MM.1S (cell line): ENCODE data around the gene COPG2.

Source experiments
- DNase-seq: peaks from one replicate; pipeline ENCODE4 v3.0.0-alpha.2; 2015
- H2AFZ ChIP-seq: fragments of 300-600 bp; sonication (generic); 2 replicates; pipeline ENCODE4 v1.6.0; 2016; ENCODE audit warnings: antibody characterized with exemption, low read length
- H3F3A ChIP-seq: fragments of 300-600 bp; sonication (generic); 2 replicates; pipeline ENCODE4 v1.6.1; 2016; ENCODE audit warnings: mild to moderate bottlenecking, antibody characterized with exemption, low read length, moderate library complexity, mixed read lengths; ENCODE audit not compliant: insufficient read depth
- H3K27ac ChIP-seq: fragments of 300-600 bp; sonication (generic); 2 replicates; pipeline ENCODE4 v1.5.1; 2016; ENCODE audit warnings: mild to moderate bottlenecking, low read length
- H3K27me3 ChIP-seq: fragments of 300-600 bp; sonication (generic); replicated peaks from 2 replicates; pipeline ENCODE4 v1.6.0; 2016; ENCODE audit warnings: low read length; ENCODE audit not compliant: insufficient read depth
- H3K36me3 ChIP-seq: fragments of 300-600 bp; sonication (generic); replicated peaks from 2 replicates; pipeline ENCODE4 v1.6.1; 2016; ENCODE audit warnings: mild to moderate bottlenecking, low read length, mixed read lengths; ENCODE audit not compliant: insufficient read depth
- H3K4me1 ChIP-seq: fragments of 300-600 bp; sonication (generic); 2 replicates; pipeline ENCODE4 v1.6.1; 2016; ENCODE audit warnings: low read length, mixed read lengths
- H3K4me2 ChIP-seq: fragments of 300-600 bp; sonication (generic); 2 replicates; pipeline ENCODE4 v1.6.0; 2016; ENCODE audit warnings: low read depth, low read length
- H3K4me3 ChIP-seq: fragments of 300-600 bp; sonication (generic); 2 replicates; pipeline ENCODE4 v1.5.1; 2016; ENCODE audit warnings: low read length, mixed read lengths
- H3K79me2 ChIP-seq: fragments of 300-600 bp; sonication (generic); 2 replicates; pipeline ENCODE4 v1.6.1; 2016; ENCODE audit warnings: mixed run types, low read length, mixed read lengths
- H3K9ac ChIP-seq: fragments of 300-600 bp; sonication (generic); 2 replicates; pipeline ENCODE4 v1.6.1; 2016; ENCODE audit warnings: low read length, mixed read lengths
- H3K9me2 ChIP-seq: fragments of 300-600 bp; sonication (generic); replicated peaks from 2 replicates; pipeline ENCODE4 v1.6.1; 2016; ENCODE audit warnings: mild to moderate bottlenecking, low read length, mixed read lengths; ENCODE audit not compliant: insufficient read depth
- H3K9me3 ChIP-seq: fragments of 300-600 bp; sonication (generic); replicated peaks from 2 replicates; pipeline ENCODE4 v1.6.1; 2016; ENCODE audit warnings: mild to moderate bottlenecking, low read length, mixed read lengths; ENCODE audit not compliant: insufficient read depth
- H4K20me1 ChIP-seq: fragments of 300-600 bp; sonication (generic); 2 replicates; pipeline ENCODE4 v1.6.1; 2016; ENCODE audit warnings: mild to moderate bottlenecking, low read length, moderate library complexity, mixed read lengths; ENCODE audit not compliant: insufficient read depth
- EZH2 ChIP-seq: fragments of 300-600 bp; sonication (generic); optimal IDR thresholded peaks from 2 replicates; pipeline ENCODE3; 2017; ENCODE audit warnings: low read depth, mild to moderate bottlenecking, antibody characterized with exemption, low read length, mixed read lengths
- EZH2phosphoT487 ChIP-seq: fragments of 300-600 bp; sonication (generic); IDR thresholded peaks from 2 replicates; pipeline ENCODE4 v1.6.1; 2018; ENCODE audit warnings: antibody characterized with exemption, low read length
- TF ChIP-seq, protein P1 (sequence below): fragments of 300-600 bp; sonication (generic); IDR thresholded peaks from 2 replicates; pipeline ENCODE4 v1.5.1; 2016; ENCODE audit warnings: antibody characterized with exemption, low read length, mixed read lengths

The COPG2 gene

DNA sequence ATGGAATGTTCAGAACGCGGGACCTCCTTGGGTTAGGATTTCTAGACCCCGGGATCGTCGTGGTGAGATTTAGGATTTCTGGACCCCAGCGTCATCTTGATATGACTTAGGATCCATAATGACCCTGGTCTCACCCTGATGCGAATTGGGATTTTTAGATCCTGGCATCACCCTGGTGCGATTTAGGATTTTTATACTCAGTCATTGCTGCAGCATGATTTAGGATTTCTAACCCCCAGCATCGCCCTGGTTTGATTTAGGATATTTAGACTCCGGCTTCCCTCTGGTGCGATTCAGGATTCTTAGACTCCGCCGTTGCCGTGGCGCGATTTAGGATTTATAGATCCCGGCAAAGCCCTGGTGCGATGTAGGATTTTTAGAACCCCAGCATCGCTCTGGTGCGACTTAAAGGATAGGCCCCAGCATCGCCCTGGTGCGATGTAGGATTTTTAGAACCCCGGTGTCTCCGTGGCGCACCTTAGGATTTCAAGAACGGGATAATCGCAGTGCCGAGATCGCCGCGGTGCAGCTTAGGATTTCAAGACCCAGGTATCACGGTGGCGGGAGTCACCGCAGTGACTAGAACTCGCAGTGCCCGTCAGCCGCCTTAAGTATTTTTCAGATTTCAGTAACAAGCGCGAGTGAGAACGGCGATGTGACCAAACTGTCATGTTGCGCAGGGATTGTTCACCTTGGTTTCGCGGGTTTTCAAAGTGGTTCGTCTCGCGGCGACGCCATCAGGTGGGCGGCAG is 175.8 kb downstream of the COPG2 start:
- Histone ChIP-seq H3K9ac (no peak overlapping the region), H3K27ac (no peak overlapping the region), H3K4me3 (no peak overlapping the region), H3K79me2 (no peaks in the 10 kb centered on the region), H3K36me3 (no peaks in the 10 kb centered on the region), H3K27me3 (peaks cover 11% of the 10 kb centered on the region), H3K9me2 (no peaks in the 10 kb centered on the region), H3F3A (no peaks in the 10 kb centered on the region), H4K20me1 (no peaks in the 10 kb centered on the region), H3K4me1 (no peaks in the 10 kb centered on the region), H2AFZ (no peak overlapping the region), H3K4me2 (no peak overlapping the region), H3K9me3 (0 out of 2 replicates have a peak, but pooled peaks cover 6% of the 10 kb centered on the region)
- no peak for DNase-seq
- TF ChIP-seq EZH2phosphoT487 = no peak
- TF ChIP-seq EZH2 = no peak
- TF ChIP-seq, protein P1, sequence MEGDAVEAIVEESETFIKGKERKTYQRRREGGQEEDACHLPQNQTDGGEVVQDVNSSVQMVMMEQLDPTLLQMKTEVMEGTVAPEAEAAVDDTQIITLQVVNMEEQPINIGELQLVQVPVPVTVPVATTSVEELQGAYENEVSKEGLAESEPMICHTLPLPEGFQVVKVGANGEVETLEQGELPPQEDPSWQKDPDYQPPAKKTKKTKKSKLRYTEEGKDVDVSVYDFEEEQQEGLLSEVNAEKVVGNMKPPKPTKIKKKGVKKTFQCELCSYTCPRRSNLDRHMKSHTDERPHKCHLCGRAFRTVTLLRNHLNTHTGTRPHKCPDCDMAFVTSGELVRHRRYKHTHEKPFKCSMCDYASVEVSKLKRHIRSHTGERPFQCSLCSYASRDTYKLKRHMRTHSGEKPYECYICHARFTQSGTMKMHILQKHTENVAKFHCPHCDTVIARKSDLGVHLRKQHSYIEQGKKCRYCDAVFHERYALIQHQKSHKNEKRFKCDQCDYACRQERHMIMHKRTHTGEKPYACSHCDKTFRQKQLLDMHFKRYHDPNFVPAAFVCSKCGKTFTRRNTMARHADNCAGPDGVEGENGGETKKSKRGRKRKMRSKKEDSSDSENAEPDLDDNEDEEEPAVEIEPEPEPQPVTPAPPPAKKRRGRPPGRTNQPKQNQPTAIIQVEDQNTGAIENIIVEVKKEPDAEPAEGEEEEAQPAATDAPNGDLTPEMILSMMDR = no peak

DNA sequence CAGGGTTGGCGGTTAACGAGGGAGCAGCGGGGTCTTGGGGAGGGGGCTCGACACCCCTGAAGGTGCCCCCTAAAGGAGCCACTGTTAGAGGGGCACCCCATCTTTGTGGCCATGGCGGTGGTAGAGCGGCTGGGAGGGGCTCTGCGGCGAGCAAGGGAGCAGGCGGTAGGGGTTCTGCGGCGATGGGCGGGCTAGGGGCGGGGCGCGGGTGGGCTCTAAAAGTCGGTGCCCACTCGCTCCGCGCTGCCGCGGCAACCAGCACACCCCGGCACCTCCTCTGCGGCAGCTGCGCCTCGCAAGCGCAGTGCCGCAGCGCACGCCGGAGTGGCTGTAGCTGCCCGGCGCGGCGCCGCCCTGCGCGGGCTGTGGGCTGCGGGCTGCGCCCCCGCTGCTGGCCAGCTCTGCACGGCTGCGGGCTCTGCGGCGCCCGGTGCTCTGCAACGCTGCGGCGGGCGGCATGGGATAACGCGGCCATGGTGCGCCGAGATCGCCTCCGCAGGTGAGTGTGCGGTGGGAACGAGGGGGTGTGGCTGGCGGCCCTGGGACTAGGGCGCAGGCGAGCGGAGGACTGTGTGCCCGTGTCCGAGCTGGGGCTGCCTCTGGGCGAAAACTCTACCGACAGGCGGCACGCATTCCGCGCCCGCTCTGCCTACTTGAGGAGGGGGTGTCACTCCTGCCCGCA is 176.6 kb downstream of the COPG2 start, which contains the start of gene MEST:
MEST (plus strand) TSS at position 245 of the 682 bp plus-strand sequence; CDS start at position 474, 229 bp downstream.
- Histone ChIP-seq H3K4me2 (peak within 1 kb of the TSS; percentile 71), H3K79me2 (no peaks in the 10 kb centered on the region)

DNA sequence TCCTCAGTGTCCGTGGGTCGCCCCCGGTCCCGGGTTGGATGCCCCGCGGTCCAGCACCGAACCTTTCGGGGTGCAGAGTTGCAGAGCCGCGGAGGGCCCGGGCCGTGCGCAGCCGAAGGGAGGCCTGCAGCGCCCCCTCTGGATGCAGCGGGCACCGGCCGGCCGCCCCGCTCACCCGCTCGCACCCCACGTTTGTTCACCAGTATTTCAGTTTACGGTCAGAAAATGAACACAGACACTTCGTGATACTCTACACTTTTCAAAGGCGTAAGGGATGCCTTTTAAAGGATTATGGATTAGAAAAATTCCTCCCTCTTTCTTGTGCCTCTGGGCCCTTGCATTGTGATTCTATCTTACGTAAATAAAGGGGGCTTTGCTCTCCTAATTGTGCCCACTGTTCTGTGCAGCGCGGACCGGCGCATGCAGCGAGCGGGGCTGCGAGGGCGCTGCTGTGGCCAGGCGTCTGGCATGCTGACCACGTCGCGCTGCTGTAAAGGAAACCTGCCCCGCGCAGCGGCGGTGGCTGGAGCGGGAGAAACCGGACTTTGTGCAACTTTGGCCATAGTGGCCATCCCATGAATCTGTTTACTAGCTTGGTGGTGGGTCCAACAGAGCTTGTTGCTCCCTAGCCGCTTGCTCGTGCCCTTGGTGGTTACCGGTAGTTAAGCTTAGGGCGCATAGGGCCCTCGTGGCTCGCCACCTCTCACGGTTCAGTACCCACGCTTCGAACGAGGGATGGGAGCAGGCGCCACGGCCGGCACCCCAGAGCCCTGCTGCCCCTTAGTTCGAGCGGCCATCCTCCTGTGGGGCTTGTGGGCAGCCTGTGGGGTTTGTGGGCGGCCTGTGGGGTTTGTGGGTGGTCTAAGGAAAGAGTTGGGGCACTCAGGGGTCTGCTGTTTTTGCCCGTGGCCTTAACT is 177.4 kb downstream of the COPG2 start:
- Histone ChIP-seq H3F3A (0 out of 2 replicates have a peak, but pooled peaks cover 5% of the 10 kb centered on the region), H3K9me2 (no peaks in the 10 kb centered on the region), H4K20me1 (no peaks in the 10 kb centered on the region), H3K9me3 (0 out of 2 replicates have a peak, but pooled peaks cover 6% of the 10 kb centered on the region), H3K4me1 (no peaks in the 10 kb centered on the region), H3K27ac (no peak overlapping the region), H3K4me3 (peak overlapping the region; percentile 39), H3K4me2 (peak overlapping the region; percentile 71), H3K27me3 (peaks cover 11% of the 10 kb centered on the region), H3K79me2 (no peaks in the 10 kb centered on the region), H3K36me3 (no peaks in the 10 kb centered on the region), H2AFZ (peak overlapping the region; percentile 9), H3K9ac (no peak overlapping the region)
- no peak for TF ChIP-seq EZH2
- no peak for TF ChIP-seq EZH2phosphoT487
- TF ChIP-seq, protein P1 = peak; percentile 62
- DNase-seq = peak; percentile 34

More for the DNA sequence above, 176.6 kb downstream of the COPG2 start, which contains the start of gene MEST:
- H2AFZ ChIP-seq = peak within 1 kb of the TSS; percentile 9
- H3K27me3 ChIP-seq = peaks cover 11% of the 10 kb centered on the region
- TF ChIP-seq EZH2 = no peak
- TF ChIP-seq, protein P1 = no peak
- no peak for TF ChIP-seq EZH2phosphoT487
- 0 out of 2 replicates have a peak, but pooled peaks cover 6% of the 10 kb centered on the region for H3K9me3 ChIP-seq
- DNase-seq = no peak
- H4K20me1 ChIP-seq = no peaks in the 10 kb centered on the region
- no peaks in the 10 kb centered on the region for H3K4me1 ChIP-seq
- 0 out of 2 replicates have a peak, but pooled peaks cover 2% of the 10 kb centered on the region for H3F3A ChIP-seq
- H3K9ac ChIP-seq = no peak within 1 kb of the TSS
- H3K27ac ChIP-seq = no peak within 1 kb of the TSS
- H3K9me2 ChIP-seq = no peaks in the 10 kb centered on the region
- H3K36me3 ChIP-seq = no peaks in the 10 kb centered on the region
- peak within 1 kb of the TSS; percentile 39 for H3K4me3 ChIP-seq
